Erythroblast (primary cell): ENCODE measurements around the gene ERAS.

Experiments used
- GATA1 ChIP-seq: IDR thresholded peaks from 2 replicates; pipeline ENCODE4 v1.6.1; 2011; ENCODE audit warnings: low read depth, mild to moderate bottlenecking, control low read depth, low read length, moderate library complexity
- POLR2A ChIP-seq: IDR thresholded peaks from 2 replicates; pipeline ENCODE4 v1.6.1; 2011; ENCODE audit warnings: mild to moderate bottlenecking, low read length

DNA sequence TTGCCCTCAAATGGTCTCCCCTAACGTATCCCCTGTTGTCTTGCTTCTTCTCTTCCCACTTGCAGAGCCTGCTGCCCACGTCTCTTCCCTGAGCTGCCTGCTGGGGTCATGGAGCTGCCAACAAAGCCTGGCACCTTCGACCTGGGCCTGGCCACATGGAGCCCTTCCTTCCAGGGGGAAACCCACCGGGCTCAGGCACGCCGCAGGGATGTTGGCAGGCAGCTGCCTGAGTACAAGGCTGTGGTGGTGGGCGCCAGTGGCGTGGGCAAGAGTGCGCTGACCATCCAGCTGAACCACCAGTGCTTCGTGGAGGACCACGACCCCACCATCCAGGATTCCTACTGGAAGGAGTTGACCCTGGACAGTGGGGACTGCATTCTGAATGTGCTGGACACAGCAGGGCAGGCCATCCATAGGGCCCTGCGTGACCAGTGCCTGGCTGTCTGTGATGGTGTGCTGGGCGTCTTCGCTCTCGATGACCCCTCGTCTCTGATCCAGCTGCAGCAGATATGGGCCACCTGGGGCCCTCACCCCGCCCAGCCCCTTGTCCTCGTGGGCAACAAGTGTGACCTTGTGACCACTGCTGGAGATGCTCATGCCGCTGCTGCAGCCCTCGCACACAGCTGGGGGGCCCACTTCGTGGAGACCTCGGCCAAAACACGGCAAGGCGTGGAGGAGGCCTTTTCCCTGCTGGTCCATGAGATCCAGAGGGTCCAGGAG is 2.9 kb downstream of the ERAS start:
- TF ChIP-seq POLR2A (no peak), GATA1 (no peak)
